Nephron progenitor cell (in vitro differentiated cells): ENCODE data around the gene TTYH3.

Source experiments
- DNase-seq: peaks from one replicate; pipeline ENCODE4 v3.0.0; 2021
- H3K27ac Mint-ChIP-seq: 2 replicates; pipeline ENCODE4 v1.8.0; 2021; ENCODE audit warnings: mild to moderate bottlenecking, moderate library complexity, mixed read lengths
- H3K27me3 Mint-ChIP-seq: 2 replicates; pipeline ENCODE4 v1.8.0; 2021; ENCODE audit warnings: mild to moderate bottlenecking, low read depth, mixed read lengths; ENCODE audit not compliant: poor library complexity
- H3K36me3 Mint-ChIP-seq: 2 replicates; pipeline ENCODE4 v1.8.0; 2021; ENCODE audit warnings: low read depth, mixed read lengths
- H3K4me1 Mint-ChIP-seq: 2 replicates; pipeline ENCODE4 v1.8.0; 2021; ENCODE audit warnings: mixed read lengths
- H3K4me3 Mint-ChIP-seq: 2 replicates; pipeline ENCODE4 v1.8.0; 2021; ENCODE audit warnings: mild to moderate bottlenecking, moderate library complexity, mixed read lengths
- H3K9me3 Mint-ChIP-seq: 2 replicates; pipeline ENCODE4 v1.8.0; 2021; ENCODE audit warnings: mild to moderate bottlenecking, moderate library complexity, mixed read lengths
- CTCF ChIP-seq: fragments of 200-600 bp; sonication (generic); IDR thresholded peaks from 2 replicates; pipeline ENCODE4 v1.5.0; 2021; ENCODE audit warnings: antibody characterized with exemption

TTYH3 gene

GRCh38 chr7:2644220-2644561 is 12.4 kb downstream of the TTYH3 start:
- peak overlapping the region; percentile 71 for H3K27ac Mint-ChIP-seq
- TF ChIP-seq CTCF, result no peak
- H3K4me3 Mint-ChIP-seq, result peak overlapping the region; percentile 40
- no peaks in the 10 kb centered on the region for H3K9me3 Mint-ChIP-seq
- H3K4me1 Mint-ChIP-seq, result peaks cover 37% of the 10 kb centered on the region
- no peak for DNase-seq
- H3K36me3 Mint-ChIP-seq, result no peaks in the 10 kb centered on the region
- no peaks in the 10 kb centered on the region for H3K27me3 Mint-ChIP-seq

- Mint-ChIP-seq H3K9me3 (no peaks in the 10 kb centered on the region), H3K4me1 (peaks cover 37% of the 10 kb centered on the region), H3K4me3 (peak overlapping the region; percentile 40), H3K27ac (peak overlapping the region; percentile 71), H3K36me3 (no peaks in the 10 kb centered on the region), H3K27me3 (no peaks in the 10 kb centered on the region)
- no peak for DNase-seq
- no peak for TF ChIP-seq CTCF
Measured at GRCh38 chr7:2644562-2645273, 12.9 kb downstream of the TTYH3 start.

- H3K36me3 Mint-ChIP-seq, result no peaks in the 10 kb centered on the region
Measured at GRCh38 chr7:2645274-2645868, 13.6 kb downstream of the TTYH3 start.

GRCh38 chr7:2646336-2646679 is 14.5 kb downstream of the TTYH3 start:
- H3K9me3 Mint-ChIP-seq, result no peaks in the 10 kb centered on the region
- no peaks in the 10 kb centered on the region for H3K36me3 Mint-ChIP-seq
- H3K27me3 Mint-ChIP-seq, result no peaks in the 10 kb centered on the region
- no peak overlapping the region for H3K4me3 Mint-ChIP-seq
- peaks cover 29% of the 10 kb centered on the region for H3K4me1 Mint-ChIP-seq
- no peak for DNase-seq
- H3K27ac Mint-ChIP-seq, result no peak overlapping the region
- TF ChIP-seq CTCF, result no peak

More at GRCh38 chr7:2645274-2645868, 13.6 kb downstream of the TTYH3 start:
- Mint-ChIP-seq H3K4me3 (peak overlapping the region; percentile 19), H3K9me3 (no peaks in the 10 kb centered on the region), H3K27ac (peak overlapping the region; percentile 71), H3K27me3 (no peaks in the 10 kb centered on the region), H3K4me1 (peaks cover 37% of the 10 kb centered on the region)
- DNase-seq, result no peak
- no peak for TF ChIP-seq CTCF

GRCh38 chr7:2646680-2647571 is 15.1 kb downstream of the TTYH3 start:
- no peaks in the 10 kb centered on the region for H3K27me3 Mint-ChIP-seq
- TF ChIP-seq CTCF, result no peak

More at GRCh38 chr7:2646680-2647571, 15.1 kb downstream of the TTYH3 start:
- Mint-ChIP-seq H3K27ac (no peak overlapping the region), H3K36me3 (no peaks in the 10 kb centered on the region), H3K4me3 (no peak overlapping the region), H3K9me3 (no peaks in the 10 kb centered on the region), H3K4me1 (peaks cover 25% of the 10 kb centered on the region)
- DNase-seq, result no peak
